Activated CD4-positive, CD25-positive, alpha-beta regulatory T cell (primary cell): ENCODE data around the gene MR1.

ENCODE experiments used
- DNase-seq, 4 experiments: peaks; one replicate each; lab custom pipeline; 2025; lab: John Stamatoyannopoulos, UW

The MR1 gene

GRCh38 chr1:181108304-181108867, 74.6 kb downstream of the MR1 start:
- DNase-seq = no peak

- no peak for DNase-seq
Observed at GRCh38 chr1:181110013-181110412, 76.2 kb downstream of the MR1 start.
